ENCODE results near the gene PSMG3.

Gene PSMG3

GRCh38 chr7:1550005-1550845 is 19.6 kb downstream of the PSMG3 start:
- H3K4me3 ChIP-seq (ENCODE audit: low read length), result no peak overlapping the region
- TF ChIP-seq ZNF274 (IDR thresholded peaks at IDR 0.05; ENCODE audit: low read depth, low read length), result no peak

GRCh38 chr7:1549357-1550004 is 20.4 kb downstream of the PSMG3 start:
- no peak overlapping the region for H3K4me3 ChIP-seq (ENCODE audit: low read length)
- no peak for TF ChIP-seq ZNF274 (IDR thresholded peaks at IDR 0.05; ENCODE audit: low read depth, low read length)

GRCh38 chr7:1548944-1549343 is 20.9 kb downstream of the PSMG3 start:
- no peak for TF ChIP-seq ZNF274 (IDR thresholded peaks at IDR 0.05; ENCODE audit: low read depth, low read length)
- no peak overlapping the region for H3K4me3 ChIP-seq (ENCODE audit: low read length)

GRCh38 chr7:1548438-1548831 is 21.4 kb downstream of the PSMG3 start:
- H3K4me3 ChIP-seq (ENCODE audit: low read length), result no peak overlapping the region
- TF ChIP-seq ZNF274 (IDR thresholded peaks at IDR 0.05; ENCODE audit: low read depth, low read length), result no peak

DNA sequence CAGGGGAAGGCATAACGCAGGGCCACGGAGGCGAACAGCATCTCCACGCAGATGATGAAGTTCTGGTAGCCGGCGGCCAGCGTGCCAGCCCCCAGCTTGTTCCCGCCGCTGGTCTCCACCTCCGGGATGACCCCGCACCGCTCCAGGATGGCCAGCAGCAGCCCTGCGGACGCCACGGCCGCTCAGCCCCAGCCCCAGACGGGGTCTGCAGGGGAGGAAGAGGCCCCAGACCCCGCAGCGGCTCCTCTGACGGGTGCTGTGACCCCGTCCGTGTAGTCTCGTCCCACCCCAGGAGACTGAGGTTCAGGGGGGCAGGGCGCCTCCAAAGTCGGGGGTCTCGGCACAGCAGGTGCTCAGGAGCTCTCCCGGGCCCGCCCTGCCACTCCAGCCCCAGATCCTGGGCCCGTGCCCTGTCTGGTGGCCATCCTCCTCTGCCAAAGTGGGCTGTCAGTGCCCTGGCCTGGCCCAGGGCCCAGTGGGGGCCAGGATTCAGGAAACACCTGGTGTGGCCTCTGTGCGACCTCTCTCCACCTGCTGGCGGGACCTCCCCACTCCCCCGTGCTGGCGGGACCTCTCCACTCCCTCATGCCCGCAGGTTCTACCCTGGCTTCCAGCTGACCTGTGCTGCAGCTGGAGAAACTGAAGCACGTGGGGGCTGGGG is 21.9 kb downstream of the PSMG3 start:
- no peak overlapping the region for H3K4me3 ChIP-seq (ENCODE audit: low read length)
- no peak for TF ChIP-seq ZNF274 (IDR thresholded peaks at IDR 0.05; ENCODE audit: low read depth, low read length)

GRCh38 chr7:1546909-1547776 is 22.7 kb downstream of the PSMG3 start:
- no peak overlapping the region for H3K4me3 ChIP-seq (ENCODE audit: low read length)
- TF ChIP-seq ZNF274 (IDR thresholded peaks at IDR 0.05; ENCODE audit: low read depth, low read length), result no peak

DNA sequence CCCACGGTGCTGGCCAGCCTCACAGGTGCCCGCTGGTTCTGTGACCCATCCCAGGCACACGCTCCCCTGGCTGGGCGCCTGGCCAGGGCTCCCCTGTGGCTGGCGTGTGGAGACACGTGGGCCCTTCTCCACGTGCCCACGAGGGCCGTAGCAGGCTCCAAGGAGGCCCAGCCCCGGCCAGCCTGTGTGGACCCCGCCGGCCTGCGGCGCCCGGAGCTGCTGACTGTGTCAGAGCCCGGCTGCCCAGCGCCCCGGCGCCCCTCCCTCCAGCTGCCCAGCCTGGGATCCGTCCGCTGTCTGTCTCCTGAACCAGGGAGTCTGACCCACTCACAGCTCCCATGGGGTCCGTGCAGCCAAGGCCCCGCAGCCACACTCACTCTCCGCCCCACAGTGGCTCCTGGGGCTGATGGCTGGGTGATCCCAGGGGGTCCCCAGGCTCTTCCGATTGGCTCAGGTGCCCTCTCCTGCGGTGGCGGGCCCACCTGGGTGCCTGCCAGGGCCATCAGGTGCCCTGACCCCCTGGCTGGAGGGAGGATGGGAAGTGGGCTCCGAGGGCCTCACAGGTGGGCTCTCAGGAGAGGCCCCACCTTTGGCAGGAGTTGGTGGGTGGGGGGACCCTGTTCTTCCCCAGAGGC is 23.4 kb downstream of the PSMG3 start:
- no peak for TF ChIP-seq ZNF274 (IDR thresholded peaks at IDR 0.05; ENCODE audit: low read depth, low read length)
- H3K4me3 ChIP-seq (ENCODE audit: low read length), result no peak overlapping the region

DNA sequence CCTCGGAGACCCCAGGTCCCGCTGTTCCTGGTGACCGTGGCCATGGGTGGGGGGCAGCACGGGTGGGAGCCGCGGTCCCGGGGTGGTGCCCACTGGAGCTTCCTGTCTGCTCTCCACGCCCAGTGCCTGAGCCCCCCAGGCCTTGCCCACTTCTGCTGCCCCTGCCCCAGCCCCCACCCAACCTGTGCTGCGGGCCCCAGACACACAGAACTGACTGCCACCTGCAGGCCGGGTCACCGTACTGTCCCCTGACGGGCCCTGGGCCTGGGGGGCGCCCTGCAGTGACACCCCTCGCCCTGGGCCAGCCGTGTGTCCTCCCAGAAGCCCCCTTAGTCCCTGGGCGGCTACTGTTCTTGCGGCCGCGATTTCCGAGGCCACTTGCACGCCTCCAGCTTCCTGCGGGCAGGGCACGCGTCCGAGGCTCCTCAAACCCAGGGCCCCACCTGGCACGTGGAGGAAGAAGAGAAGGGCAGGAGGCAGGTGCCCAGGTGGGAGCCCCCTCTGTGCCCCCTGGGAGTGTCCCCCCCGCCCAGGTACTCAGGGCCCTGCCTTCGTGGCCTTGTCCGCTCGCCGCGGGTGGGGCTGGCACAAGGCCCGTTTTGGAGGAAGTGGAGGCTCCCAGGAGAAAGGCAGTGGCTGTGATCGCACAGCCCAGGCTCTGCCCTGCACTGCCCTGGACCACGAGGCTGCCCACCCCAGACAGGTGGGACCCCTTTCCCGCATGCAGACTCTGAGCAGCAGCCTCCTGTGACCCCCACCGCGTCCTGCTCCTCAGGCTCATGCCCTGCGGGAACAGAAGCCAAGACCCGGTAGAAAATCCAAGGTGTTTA is 24.2 kb downstream of the PSMG3 start:
- TF ChIP-seq ZNF274 (IDR thresholded peaks at IDR 0.05; ENCODE audit: low read depth, low read length), result no peak

DNA sequence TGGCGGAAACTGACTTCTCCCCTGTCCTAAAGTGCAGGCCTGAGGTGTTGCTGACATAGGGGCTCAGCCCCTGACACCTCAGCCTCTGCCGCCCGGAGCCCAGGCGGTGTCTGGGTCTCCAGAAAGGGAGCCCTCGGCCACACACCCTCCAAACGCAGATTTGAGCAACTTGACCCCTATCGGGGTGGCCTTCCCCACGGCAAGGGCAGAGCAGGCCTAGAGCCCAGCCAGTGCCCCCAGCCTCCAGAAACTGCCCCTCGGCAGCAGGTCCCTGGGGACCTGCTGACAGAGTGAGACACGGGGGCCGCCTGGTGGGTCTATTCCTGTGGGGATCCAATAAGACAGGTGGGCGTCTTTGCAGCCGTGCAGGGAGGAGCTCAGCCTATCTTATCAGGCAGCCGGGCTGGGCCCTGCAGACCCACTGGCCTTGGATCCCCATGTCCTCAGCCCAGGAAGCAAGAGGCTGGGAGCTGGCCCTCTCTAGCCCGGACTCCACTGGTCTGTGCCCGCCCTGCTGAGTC is 24.9 kb downstream of the PSMG3 start:
- TF ChIP-seq ZNF274 (IDR thresholded peaks at IDR 0.05; ENCODE audit: low read depth, low read length), result no peak
- no peak overlapping the region for H3K4me3 ChIP-seq (ENCODE audit: low read length)

More for the DNA sequence above, 24.2 kb downstream of the PSMG3 start:
- H3K4me3 ChIP-seq (ENCODE audit: low read length), result no peak overlapping the region

- H3K4me3 ChIP-seq (ENCODE audit: low read length), result no peak overlapping the region
- no peak for TF ChIP-seq ZNF274 (IDR thresholded peaks at IDR 0.05; ENCODE audit: low read depth, low read length)
Measured at GRCh38 chr7:1544178-1544895, 25.5 kb downstream of the PSMG3 start.

GRCh38 chr7:1543826-1544177 is 26.0 kb downstream of the PSMG3 start:
- no peak for TF ChIP-seq ZNF274 (IDR thresholded peaks at IDR 0.05; ENCODE audit: low read depth, low read length)
- H3K4me3 ChIP-seq (ENCODE audit: low read length), result no peak overlapping the region
